HG03066 (cell line): ENCODE measurements around the gene TPH1.
A peak's percentile ranks its signal among the peaks of the same experiment; 100 is the strongest.
"Not testable (repeated sequence)": the region's sequence is repeated elsewhere in the genome, so short reads cannot be mapped to it uniquely, and the experiment has no call there.

Experiments used
- ATAC-seq: cut with Tn5 transposase; IDR thresholded peaks from one replicate; pipeline ENCODE4 v1.9.1; 2021; ENCODE audit warnings: low read depth; ENCODE audit not compliant: unreplicated experiment

The TPH1 gene

GRCh38 chr11:18027475-18027874, 18.6 kb downstream of the TPH1 start:
- no peak for ATAC-seq

GRCh38 chr11:18022419-18022818, 23.6 kb downstream of the TPH1 start:
- no peak for ATAC-seq

- no peak for ATAC-seq
Measured at GRCh38 chr11:18019650-18020049, 26.4 kb downstream of the TPH1 start.

GRCh38 chr11:18016789-18017188, 29.3 kb downstream of the TPH1 start:
- ATAC-seq, result no peak

GRCh38 chr11:18014876-18015275, 31.2 kb downstream of the TPH1 start:
- ATAC-seq, result no peak

- no peak for ATAC-seq
Measured at GRCh38 chr11:18013790-18014507, 32.1 kb downstream of the TPH1 start.

GRCh38 chr11:18012906-18013781, 32.9 kb downstream of the TPH1 start, which contains the start of gene SERGEF:
TSS of gene SERGEF (minus strand) at chr11:18013047. CDS start at chr11:18013010, 37 bp downstream.
- peak; percentile 91 for ATAC-seq

GRCh38 chr11:18012122-18012905, 33.8 kb downstream of the TPH1 start:
- peak; percentile 0 for ATAC-seq

GRCh38 chr11:18011633-18012032, 34.4 kb downstream of the TPH1 start:
- no peak for ATAC-seq

GRCh38 chr11:18010977-18011586, 35.0 kb downstream of the TPH1 start:
- no peak for ATAC-seq

- no peak for ATAC-seq
Measured at GRCh38 chr11:18010121-18010670, 35.9 kb downstream of the TPH1 start.

- ATAC-seq, result no peak
Measured at GRCh38 chr11:18005376-18006129, 40.5 kb downstream of the TPH1 start.

- ATAC-seq, result no peak
Measured at GRCh38 chr11:18001191-18001590, 44.9 kb downstream of the TPH1 start.

GRCh38 chr11:18000760-18001159, 45.3 kb downstream of the TPH1 start:
- peak; percentile 85 for ATAC-seq

GRCh38 chr11:18000128-18000527, 45.9 kb downstream of the TPH1 start:
- ATAC-seq, result not testable (repeated sequence)
